EL (cell line): ENCODE results near the gene LEMD3.
"Not testable (repeated sequence)": the region's sequence is repeated elsewhere in the genome, so short reads cannot be mapped to it uniquely, and the experiment has no call there.

Source experiments
- DNase-seq: peaks from one replicate; pipeline ENCODE4 v3.0.0-alpha.2; 2016

LEMD3 gene

DNA sequence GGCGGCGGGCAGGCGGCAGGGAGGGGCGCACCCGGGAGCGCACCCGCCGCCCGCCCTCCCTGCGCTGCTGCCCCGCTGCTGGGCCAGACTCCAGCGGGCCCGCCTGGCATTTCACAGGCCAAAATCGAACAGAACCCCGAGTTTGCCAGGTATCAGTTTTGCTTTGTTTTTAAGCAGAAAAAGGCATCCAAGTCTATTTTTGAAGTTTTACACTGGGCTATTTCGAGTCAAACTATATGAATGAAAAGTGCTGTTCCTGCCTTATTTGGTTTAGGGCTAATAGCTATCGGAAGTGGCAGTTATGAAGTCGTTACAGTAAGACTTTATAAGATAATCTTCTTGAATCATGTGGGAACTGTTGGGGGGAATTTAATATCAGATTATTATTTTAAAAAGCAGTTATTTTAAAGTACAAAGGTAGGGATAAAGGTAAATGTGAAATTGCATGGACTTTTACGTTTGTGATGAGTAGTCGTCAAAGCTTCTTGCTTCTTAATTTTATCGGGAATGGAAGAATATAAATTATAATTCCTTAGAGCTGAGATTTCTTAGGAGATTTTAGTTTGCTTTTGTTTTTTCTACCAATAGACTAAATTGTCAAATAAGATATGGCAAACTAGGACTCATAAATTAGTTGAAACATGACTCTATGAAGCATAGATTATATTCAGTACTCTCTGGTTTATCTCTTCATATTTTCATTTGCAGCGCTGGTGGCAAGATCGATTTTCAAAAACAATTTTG is 110.2 kb downstream of the LEMD3 start:
- peak; percentile 63 for DNase-seq

DNA sequence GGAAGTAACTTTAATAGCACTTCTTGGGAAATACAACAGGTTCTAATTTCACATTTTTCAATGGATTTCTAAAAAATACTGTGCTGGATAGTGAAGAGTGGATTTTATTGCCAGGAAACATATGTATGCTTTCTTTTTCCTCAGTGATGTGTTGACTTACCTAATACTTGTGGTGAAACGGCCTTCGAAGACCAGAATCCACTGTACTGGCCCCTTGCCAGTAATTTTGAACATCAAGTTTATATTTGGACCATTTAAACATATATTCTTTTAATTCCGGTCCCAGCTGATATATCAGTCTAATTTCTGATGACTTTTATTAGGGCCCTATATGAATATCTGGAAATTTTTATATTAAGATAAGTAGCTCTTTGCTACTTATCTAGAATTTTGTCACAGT is 110.9 kb downstream of the LEMD3 start:
- peak; percentile 26 for DNase-seq

DNA sequence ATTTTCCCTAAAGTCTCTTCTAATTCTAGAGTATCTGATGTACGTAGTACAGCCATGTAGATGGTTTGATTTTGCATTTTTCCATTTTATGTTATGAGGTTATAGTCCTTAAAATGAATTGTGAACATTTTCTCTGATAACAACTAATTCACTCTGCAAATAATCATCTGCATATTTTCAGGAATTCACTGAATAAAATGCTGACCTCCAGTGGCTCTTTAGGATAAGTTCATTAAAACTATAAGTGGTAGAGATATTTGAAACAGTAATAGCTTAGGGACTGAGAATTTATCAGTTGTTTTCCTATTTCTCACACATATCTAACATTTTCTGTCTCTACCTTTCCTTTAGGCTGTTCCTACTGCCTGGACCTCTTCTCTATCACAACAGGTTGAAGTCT is 113.5 kb downstream of the LEMD3 start:
- DNase-seq: no peak

DNA sequence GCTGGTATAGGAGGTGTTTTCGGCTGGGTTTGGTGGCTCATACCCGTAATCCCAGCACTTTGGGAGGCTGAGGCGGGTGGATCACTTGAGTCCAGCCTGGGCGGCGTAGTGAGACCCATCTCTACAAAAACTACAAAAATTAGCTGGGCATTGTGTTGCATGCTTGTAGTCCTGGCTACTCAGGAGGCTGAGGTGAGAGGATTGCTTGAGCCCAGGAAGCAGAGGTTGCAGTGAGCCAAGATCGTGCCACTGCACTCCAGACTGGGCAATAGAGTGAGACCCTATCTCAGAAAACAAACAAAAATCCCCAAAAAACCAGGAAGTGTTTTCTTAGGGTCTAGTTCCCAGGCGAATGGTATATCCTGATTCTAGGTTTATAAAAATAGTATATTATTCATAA is 116.1 kb downstream of the LEMD3 start:
- DNase-seq: not testable (repeated sequence)

GRCh38 chr12:65287426-65287825 is 118.0 kb downstream of the LEMD3 start:
- DNase-seq: no peak

- no peak for DNase-seq
These were observed 122.9 kb downstream of the LEMD3 start for GRCh38 chr12:65292241-65292640.

- no peak for DNase-seq
These were observed 124.4 kb downstream of the LEMD3 start for GRCh38 chr12:65293735-65294134.

- no peak for DNase-seq
These were observed 125.4 kb downstream of the LEMD3 start for GRCh38 chr12:65294641-65295262.

DNA sequence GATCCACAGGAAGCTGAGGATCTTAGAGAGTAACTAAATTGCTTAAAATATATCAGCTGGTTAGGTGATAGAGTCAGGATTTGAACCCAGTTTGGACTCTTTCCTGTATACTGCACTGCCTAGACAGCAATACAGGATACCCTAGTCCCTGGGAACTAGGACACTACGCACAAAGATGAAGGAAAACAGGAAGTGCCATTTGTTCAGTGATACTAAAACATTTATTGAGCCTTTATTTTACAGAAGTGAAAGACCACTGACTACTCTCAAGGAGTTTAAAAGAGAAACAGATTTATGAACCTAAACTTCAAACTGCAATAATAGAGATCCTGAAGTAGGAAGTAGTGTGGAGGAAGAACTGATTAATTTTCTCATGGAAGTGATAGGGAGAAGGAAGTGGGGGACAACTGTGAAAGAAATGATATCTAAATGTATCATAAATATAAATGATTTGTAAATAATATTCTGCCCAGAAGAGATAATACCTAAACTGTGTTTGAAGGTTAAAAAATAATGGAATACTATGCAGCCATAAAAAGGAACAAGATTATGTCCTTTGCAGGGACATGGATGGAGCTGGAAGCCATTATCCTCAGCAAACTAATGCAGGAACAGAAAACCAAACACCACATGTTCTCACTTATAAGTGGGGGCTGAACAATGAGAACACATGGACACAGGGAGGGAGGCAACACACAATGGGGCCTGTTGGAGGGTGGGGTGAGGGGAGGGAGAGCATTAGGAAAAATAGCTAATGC is 127.3 kb downstream of the LEMD3 start:
- no peak for DNase-seq
